Daoy (cell line): ENCODE data around the gene TSC22D3. TPM values are rescaled to one million over a fixed set of nuclear protein-coding genes. Genes with fewer than 3 reads are reported as not detected.

Source experiments
- DNase-seq: peaks from one replicate; pipeline ENCODE4 v3.0.0-alpha.2; 2015; ENCODE audit warnings: low read depth
- total RNA-seq: library from RNA; depleted of rRNA; stranded (reverse); fragments of >200 nt; shearing (Covaris generic); gene quantifications from 2 replicates; pipeline ENCODE4 v1.2.3, GENCODE V29; 2014

Gene TSC22D3
- total RNA-seq, 1 experiment from 2014 or later, result 14.0 TPM

DNA sequence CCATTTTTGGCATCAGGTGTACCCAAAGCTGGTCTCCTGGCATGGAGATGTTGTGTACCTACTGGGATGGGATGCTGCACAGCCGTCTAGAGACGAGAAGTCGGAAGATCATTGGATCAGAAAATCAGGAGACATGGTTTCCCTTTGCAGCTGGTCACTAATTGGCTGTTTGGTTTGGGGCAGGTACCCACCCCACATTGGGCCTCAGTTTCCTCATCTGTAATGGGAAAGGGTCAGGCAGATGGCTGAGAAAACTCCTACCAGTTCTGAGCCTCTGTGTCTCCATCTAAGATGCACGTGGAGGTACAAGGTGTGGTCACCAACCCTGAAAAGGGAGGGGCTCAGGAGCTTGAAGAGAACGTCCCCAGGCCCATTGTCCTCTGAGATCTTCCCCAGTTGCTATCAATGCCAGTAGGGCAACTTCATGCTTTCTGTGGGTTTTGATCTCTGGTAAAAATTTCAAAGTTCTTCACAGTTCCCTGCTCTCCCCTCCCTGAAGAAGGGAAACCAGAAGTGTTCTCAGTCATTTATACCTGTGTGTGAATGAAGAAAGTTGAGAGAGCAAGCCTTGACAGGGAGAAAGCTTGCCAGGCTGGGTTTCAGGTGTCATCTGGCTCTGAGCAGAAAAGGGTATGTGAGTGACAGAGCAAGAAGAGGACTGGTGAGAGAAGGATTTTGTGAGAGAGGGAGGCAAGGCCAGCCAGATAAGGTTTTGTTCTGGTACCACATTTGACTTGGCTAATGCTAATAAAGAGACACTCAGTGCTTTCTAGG, 15.1 kb downstream of the TSC22D3 start:
- DNase-seq, result no peak

- DNase-seq, result no peak
Observed at GRCh38 chrX:107758231-107758766, 17.3 kb downstream of the TSC22D3 start.

DNA sequence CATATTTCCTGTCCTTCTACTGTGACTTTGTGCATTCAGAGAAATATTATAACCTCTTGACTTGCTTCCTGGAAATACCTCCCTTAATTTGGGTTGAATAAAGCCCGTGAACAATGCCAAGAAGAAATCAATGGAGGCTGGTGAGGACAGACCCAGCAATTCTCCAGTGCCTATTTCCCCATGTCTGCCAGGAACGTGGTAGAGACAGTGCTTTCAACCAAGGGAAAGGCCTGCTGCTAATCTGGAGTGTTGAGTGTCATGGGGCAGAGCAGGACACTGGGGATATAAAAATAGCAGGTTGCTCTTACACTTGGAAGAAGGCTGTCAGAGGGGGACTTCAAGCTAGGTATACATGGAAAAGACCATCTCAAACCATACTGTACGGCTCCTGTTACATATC, 19.9 kb downstream of the TSC22D3 start:
- DNase-seq, result no peak

DNA sequence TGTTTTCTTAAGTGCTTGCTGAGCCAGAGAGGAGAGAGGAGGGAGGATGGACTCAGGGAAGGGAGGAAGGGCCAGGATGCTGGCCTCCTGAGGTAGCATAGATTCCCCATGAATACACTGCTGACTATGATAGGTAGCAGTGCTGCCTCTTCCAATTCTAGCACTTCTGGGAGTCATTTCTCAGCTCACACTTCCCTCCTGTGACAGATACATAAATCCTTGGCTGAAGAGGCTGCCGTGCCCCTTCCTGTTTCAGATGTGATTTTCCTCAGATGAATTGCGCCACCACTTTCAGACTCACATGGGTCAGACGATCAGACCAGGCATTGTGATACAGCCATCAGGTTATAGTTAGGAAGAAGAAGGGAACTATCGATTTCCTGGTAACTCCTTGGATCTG, 22.4 kb downstream of the TSC22D3 start:
- DNase-seq, result no peak

DNA sequence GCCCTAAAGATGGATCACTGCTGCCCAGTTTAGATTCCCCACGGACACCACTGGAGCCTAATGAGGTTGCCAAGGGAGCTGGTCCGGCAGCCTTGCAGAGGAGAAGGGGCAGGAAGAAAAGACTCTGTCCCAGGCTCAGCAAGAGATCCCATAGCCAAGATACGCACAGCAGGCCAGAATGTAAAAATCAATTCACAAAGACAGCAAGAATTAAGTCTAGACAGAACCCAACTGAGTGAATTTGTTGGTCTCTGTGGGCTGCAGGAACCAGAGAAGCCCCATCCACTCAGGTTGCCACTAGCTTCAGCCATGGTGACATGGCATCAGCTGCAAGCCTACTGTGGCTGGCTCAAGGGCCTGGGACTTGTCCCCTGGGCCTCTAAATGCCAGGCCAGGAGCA, 22.9 kb downstream of the TSC22D3 start:
- DNase-seq, result no peak

- DNase-seq, result no peak
Observed at GRCh38 chrX:107752043-107752442, 23.5 kb downstream of the TSC22D3 start.

GRCh38 chrX:107750861-107751445, 24.6 kb downstream of the TSC22D3 start:
- no peak for DNase-seq

DNA sequence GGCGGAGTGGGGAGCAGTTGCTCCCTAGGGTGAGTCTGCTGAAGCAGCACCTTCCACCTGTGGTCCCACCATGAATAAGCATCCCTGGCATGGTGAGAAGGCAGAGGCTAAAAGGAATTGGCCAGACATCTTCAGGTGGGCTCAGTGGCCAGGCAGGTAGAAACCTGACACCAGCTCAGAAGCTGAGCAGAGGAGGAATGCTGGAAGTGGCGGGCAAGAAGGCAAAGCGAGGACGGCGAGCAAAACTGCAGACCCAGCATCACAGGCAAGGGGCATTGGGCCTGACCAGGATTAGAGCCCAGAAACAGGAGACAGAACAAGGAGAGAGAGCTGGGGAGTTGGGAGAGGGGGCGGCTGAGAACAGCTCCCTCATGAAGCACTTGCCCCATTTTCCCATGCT, 25.3 kb downstream of the TSC22D3 start:
- no peak for DNase-seq

GRCh38 chrX:107748506-107748905, 27.1 kb downstream of the TSC22D3 start:
- no peak for DNase-seq

- DNase-seq, result peak; percentile 15
Observed at GRCh38 chrX:107747596-107748161, 27.9 kb downstream of the TSC22D3 start.

- no peak for DNase-seq
Observed at GRCh38 chrX:107744868-107745267, 30.7 kb downstream of the TSC22D3 start.

- DNase-seq, result no peak
Observed at GRCh38 chrX:107743995-107744394, 31.6 kb downstream of the TSC22D3 start.

DNA sequence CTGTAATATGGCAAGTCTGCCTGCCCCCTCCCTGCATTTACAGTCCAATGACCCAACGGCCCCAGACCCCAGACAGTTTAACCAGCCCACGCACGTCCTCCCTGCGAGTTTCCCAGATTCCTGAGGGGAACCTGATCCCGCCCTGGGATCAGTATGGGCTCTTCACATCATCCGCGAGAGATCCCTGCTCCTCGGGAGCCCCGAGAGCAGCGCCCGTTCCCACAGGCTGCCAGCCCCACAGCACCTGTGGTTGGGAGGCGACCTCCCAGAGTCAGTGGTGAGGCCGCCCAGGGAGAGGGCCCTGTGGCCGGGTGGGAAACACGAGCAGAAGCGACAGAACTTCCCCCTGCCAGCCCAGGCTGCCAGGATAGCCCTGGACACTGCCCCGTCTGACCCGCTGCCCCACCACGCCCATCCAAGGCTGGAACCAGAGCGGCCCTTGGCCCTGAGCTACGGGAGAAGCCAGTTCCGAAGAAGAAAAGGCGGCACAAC, 32.8 kb downstream of the TSC22D3 start:
- DNase-seq, result no peak

- no peak for DNase-seq
Observed at GRCh38 chrX:107741404-107741790, 34.2 kb downstream of the TSC22D3 start.

- DNase-seq, result no peak
Observed at GRCh38 chrX:107739541-107739940, 36.0 kb downstream of the TSC22D3 start.

DNA sequence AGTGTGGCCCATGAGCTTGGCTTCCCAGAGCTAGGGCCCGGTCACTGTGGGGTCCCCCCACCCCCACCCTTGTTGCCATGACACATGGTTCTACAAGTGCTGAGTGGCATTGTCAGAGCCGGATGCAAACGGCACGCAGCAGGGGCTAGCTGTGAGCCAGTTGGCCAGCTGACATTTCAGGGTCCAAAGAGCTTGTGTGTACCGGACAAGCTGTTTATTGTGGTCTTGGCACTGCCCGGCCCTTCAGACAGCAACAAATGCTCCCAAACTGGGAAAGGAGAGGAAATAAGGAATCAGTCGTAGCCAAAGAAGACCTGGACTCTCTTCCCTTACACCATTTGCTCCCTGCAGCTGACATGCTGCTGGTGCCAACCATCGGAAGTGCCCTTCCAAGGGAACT, 36.8 kb downstream of the TSC22D3 start:
- no peak for DNase-seq

DNA sequence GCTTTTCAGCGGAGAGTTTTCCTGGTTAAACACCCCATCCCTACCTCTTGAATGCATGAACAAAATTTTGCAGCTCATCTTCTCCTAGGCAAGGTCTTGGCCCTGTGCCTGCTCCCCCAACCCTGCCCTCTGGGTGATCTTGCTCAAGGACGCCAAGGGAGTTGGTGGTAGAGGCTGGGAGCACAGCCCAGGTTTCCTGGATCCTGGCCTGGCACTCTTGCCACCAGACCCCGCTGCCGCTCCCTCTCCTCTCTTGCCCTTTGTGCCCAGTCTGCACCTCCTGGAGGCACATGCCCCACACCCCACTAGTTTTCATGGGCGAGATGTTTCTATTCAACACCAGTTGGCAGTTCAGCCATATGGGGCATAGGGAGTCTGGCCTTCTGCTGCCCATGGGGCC, 37.3 kb downstream of the TSC22D3 start:
- DNase-seq, result no peak

DNA sequence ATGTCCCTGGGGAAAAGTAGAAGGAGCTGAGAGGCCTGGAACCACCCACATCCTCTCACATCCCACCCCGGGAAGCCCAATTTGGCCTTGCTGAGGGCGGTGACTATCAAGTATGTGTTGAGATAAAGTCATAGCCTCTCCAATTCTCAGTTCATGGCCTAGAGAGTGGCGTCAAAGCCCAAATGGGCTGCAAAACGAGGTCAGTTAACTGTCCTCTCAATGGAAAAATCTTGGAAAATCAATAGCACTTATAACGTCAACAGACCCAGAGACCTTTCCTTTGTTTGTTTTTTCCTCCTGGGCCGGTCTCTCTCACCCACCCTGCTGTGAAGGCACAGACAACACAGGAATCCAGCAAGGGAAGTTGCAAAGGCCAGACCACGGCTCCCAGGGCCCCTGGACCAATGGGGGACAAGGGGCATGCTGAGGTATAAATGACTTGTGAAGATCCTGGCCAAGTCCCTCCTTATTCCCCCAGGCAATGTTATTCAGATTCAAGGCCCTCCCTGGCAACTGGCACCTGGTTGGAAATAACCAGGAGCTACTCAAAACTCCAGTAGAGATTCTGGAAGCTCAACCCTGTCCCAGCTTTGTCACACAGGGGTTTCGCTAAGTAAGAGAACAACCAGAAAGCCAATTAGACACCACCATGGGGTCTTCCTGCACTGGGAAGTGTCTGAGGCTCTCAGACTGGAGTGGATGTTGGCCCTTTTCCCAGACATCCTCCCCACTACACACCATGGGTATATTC, 38.6 kb downstream of the TSC22D3 start:
- DNase-seq, result peak; percentile 12

DNA sequence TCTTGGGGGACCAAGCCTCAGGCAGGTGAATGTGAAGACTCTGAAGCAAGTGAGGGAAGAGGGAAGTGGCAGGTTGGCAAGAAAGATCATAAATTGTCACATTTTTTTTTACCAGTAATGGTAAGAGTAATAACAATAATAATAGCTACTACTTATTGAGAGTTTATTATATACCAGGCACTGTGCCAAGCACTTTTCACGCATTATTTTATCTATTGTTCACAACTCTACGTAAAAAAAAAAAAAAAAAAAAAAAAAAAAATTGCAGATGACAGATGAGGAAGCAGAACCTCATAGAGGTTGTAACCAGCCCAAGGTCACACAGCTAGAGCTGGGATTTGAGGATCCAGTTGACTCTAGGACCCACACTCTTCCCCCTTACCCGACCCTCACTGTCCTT, 40.9 kb downstream of the TSC22D3 start:
- no peak for DNase-seq

- no peak for DNase-seq
Observed at GRCh38 chrX:107733686-107734085, 41.9 kb downstream of the TSC22D3 start.

DNA sequence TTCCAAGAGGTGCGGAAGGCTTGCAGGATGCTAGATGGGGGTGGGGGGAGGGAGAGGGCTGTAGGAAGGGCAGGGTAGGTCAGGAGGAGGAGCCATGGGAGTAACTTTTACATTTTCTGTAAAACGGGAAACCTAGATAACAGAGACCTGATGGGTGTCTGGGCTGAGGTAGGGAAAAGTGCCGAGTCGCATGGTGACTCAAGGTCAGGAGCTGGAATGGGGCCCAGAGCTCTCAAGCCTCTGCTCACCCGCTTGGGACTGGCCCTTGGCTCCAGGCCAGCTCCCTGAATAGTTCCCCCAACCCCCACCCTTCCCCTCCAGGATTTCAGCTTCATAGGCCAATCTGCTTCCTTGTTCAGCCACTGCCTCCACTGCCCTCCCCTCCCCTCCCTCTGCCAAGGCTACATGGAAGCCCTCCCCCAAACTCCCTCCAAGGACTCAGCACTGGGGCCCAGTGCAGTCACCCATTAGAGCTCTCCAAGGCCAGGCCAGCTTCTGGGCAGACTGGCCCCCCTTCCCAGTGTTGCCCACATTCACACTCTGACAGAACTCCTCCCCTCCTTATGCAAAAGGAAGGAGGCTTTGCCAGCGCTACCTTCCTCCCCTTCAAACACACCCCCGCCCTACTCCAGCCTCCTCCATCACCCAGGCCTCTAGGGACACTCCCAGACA, 43.6 kb downstream of the TSC22D3 start:
- DNase-seq, result peak; percentile 75
